Right renal pelvis (tissue), 4 donors: ENCODE results near the gene LCAT. TPM values are rescaled to one million over a fixed set of nuclear protein-coding genes. Genes with fewer than 3 reads are reported as not detected.
"Not testable (repeated sequence)": the region's sequence is repeated elsewhere in the genome, so short reads cannot be mapped to it uniquely, and the experiment has no call there.

ENCODE experiments used
- DNase-seq, 4 donors: peaks; one replicate each; pipeline ENCODE4 v3.0.0-alpha.2; 2013; ENCODE audit warnings: low read depth in 4 of 4, low spot score in 3 of 4, missing footprints in 1 of 4
- polyA plus RNA-seq, 4 donors: library from polyadenylated mRNA; unstranded; fragments of 120-200 nt; gene quantifications; one replicate each; pipeline ENCODE4 v1.2.1, GENCODE V29; 2013; ENCODE audit not compliant: insufficient read length in 4 of 4

Gene LCAT
- polyA plus RNA-seq, 4 donors, result 15.8 to 21.7 (median 19.1) TPM

DNA sequence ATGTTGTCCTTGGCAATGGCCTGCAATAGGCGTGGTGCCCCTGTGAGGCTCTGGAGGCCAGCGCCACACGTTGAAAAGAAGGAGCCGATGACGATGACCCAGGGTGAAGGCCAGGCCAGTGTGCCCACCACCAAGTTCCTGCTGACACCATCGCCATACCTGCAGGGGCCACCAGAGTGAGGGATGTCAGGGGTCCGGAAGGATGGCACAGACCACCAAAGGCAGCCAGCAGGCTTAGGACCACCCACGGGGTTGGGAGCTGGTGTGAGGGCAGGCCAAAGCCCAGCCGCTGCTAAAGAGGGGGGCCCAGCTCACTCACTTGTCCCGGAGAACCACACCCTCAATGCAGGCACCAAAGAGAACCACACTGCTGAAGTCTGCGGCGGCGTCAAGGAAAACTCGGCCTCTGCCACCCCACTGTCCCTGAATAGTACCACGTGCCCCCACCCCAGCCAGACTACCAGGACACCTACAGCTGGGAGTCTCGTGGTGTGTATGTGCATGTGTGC lies 6.5 kb upstream of the LCAT start:
- DNase-seq, result no peak

- DNase-seq, result no peak
These were observed 5.7 kb upstream of the LCAT start for GRCh38 chr16:67949645-67950044.

DNA sequence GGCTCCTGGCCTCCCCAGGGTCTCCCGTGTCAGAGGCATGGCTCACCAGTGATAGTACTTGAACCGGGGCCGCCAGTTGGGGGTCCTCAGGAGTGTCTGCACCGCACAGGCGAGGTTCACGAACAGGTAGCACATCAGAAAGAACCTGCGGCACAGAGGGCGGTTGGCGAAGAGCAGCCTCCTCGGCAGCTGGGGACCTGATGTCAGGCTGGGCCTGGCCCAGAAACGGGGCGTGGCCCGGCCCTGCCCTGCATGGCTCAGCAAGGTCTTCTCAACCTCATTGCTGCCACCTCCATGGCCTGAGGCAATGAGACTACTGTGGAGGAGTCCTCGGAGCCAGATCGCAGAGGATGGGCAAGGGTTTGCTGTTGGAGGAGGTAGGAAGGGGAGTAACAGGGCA lies 4.1 kb upstream of the LCAT start:
- DNase-seq, result no peak

DNA sequence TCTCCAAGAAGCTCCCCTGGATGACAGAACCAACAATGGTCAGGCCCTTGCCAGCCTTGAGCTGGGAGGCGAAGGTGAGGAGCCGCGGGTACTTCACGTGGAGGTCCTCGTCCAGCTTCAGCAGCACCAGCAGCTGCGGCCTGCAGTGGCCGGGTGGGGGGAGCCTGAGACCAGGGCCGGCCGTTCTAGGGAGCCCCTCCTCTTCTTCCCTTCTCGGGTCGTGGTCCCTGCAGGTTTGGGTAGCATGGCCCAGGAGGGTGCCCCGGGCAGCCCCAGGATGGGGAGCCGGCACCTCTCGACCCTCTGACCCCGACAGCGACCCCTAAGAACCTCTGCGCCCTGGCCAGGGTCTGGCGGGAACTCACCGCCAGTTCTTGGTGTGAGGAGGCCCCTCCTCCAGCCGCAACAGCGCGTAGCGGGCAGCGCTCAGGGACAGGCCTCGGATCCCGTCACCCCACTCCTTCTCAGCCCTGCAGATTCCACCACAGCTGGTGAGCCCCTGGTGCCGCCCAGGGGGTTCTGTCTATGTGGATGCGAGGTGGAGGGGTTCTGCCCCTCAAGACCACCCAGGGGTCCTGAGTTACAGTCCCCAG lies 3.1 kb upstream of the LCAT start:
- DNase-seq, result no peak

DNA sequence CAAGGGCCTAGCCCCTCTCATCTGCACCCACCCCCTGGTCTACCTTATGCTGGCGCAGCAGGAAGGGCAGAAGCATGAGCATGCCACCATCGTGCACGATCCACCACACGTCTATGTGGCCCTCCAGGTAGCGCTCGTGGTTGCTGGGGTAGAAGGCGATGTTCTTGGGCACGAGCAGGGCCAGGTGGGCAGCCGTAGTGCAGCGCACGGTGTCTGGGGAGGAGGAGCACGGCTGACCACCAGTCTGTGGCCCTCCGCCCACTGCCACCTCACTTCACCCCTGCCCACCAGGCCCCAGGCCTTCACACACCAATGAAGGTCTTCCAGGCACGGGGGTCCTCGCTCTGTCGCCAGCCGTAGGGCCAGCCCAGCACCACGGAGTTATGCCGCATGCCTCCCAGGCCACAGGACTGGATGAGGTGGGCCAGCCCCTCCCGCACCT lies 2.2 kb upstream of the LCAT start:
- no peak for DNase-seq

DNA sequence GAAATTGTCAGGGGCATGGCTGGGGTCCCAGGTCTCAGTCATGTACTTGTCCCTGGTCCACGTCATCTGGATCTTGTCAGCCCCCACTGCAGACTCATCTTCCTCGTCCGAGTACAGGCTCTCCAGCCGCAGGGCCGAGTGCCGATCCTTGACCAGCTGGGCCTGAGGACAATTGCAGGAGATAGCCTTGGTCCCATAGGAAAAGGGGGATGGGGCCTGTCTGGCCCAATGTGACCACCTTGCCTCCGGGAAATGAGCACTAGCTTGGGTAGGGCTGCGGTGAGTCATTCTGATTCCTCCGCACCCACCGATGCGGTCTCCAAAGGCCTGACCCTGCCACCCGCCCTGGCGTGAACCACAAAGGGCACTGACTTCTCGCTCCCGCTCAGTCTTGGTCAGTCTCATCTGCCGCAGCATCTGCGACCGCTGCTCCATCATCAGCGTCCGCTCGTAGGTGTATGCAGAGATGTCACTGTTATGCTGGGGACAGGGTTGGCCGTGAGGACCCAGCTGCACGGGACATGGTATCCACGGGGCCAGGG lies 1.5 kb upstream of the LCAT start:
- no peak for DNase-seq

GRCh38 chr16:67944690-67945391 lies 921 bp upstream of the LCAT start:
- no peak for DNase-seq

DNA sequence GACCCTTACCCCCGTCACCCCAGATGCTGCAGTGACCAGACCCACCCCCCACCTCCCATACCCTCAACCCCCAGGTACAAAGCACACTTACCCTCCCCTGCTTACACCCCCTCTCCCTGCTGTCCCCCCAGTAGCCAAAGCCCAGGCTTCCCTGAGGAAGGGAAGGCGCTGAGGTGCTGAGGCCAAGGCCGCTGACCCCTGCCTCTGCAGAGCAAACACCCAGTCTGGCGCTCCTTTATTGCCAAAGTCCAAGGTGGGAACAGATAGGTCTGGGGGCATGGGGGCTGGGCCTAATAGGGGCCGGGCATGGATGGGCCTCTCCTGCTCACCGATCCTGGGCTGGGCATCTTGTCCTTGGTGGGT lies 683 bp downstream of the LCAT start:
- no peak for DNase-seq

GRCh38 chr16:67942510-67943255 lies 1.2 kb downstream of the LCAT start:
- no peak for DNase-seq

DNA sequence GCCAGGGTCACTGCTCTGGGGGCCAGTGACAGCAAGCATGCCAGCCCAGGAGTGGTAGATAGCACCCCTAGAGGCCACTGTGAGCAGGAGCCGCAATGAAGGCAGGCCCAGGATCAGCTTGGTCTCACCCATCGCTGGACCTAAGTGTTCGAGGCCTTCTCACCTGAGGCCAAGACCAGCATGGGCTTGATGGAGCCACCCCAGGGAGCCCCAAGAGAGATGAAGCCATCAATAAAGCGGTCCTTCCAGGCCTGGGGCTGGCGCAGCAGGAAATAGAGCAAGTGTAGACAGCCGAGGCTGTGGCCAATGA lies 1.8 kb downstream of the LCAT start:
- DNase-seq, result no peak

GRCh38 chr16:67941469-67942199 lies 2.3 kb downstream of the LCAT start:
- DNase-seq, result no peak

GRCh38 chr16:67940446-67941089 lies 3.4 kb downstream of the LCAT start:
- no peak for DNase-seq

DNA sequence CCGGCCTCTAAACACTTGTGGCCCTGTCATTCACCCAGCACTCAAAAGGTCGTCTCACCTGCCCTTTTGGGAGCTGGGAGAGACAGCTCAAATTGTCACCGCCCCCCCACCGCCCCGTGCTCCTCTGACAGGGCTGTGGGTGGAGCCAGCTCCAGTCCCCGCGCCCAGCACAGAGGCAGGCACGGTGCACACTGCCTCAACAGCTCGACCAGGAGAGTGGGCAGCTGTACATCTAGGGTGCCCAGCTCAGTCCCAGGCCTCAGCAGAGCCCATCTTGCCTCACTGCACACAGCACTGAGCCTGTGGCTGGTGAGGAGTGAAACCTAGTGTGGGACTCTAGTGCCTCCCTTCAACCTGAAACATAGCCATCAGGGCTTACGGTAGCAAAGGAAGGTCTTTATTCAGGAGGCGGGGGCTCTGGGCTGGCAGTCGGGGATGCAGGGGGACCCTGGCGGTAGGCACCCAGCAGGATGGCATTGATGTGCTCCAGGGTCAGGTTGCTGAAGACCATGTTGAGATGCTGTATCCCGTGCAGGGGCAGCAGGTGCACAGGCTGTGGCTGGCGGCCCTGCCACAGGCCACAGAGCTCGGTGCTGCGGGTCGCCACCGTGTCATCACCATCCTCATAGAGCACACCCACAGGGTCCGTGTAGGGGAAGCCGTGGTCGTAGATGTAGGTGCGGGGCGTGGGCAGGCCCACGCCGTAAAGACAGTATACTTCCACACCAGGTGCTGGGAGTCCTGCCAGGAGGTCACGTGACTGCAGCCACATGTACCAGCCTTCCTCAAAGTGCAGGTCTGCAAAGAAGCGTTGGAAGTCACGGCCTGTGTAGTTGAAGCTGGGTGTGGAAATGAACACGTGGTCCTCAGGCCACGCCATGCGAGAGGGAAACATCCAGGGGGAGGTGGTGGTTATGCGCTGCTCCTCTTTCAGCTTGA lies 4.1 kb downstream of the LCAT start:
- no peak for DNase-seq

GRCh38 chr16:67937713-67938112 lies 6.2 kb downstream of the LCAT start:
- not testable (repeated sequence) for DNase-seq

DNA sequence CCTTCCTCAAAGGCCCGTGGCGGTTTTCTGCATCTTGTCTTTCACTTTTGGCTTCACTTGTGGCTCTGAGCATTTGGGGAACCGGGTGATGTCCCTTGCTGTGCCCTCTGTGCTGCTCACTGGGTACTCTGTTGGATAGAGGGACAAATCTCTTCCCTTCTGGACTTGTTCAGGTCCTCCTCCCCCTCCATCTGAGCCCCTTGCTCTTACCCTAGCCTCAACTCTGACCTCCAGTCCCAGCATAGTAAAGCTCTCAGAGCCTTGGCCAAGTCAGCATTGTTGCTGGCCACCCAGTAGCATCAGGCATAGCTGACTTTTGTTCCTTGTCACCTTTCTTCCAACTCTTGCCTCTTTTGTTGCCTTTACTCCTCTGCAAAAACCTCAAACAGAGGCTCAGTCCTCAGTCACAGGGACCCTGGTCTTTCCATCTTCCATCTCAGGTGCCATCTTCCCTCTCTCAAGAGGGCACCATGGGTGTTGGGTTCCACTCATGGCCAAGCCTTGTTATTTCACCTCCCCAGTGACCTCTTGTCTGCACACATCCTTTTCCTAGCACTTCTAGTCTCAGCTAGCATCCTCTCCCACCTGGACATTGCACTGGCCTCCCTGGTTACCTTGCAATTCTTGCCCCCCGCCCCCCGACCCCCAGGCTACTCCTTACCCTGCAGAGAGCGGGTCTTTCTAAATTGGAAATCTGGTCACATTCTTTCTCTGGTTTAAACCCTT lies 6.9 kb downstream of the LCAT start:
- DNase-seq, result peak in 1 of 4 donors; percentile 28

DNA sequence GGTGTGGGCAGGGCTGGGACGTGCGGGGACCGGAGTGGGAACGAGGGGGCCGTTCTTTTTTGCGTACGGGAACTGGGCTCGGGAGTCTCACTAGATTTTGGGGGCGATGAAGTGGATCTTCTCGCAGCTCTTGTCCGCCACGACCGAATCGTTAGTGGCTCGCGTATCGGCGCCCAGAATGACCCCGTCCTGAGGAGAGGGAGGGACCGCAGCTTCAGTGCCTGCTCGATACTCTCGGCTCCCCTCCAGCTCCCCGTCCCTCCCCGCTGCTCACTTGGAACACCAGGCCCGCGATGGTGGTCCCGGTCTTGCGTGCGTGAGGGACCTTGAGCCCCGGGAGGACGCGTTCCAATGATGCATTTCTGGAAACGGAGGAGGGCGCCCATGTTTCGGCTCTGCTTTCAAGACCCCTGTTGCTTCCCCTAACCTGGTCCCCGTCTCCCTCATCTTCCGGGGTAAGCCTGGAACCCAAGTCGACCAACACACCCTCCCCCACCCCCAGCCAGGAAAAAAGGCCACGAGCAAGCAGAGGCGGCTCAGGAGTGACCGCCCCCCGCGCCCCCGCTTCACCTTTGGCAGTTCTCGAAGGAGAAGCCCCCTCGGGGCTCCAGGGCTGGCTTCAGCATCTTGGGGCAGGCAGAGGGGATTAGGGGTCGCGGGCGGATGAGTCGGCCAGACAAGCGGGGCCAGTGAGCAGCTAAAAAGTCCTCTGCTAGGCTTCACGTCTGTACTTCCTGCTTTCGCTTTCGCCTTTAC lies 7.6 kb downstream of the LCAT start, which contains the start of gene PSMB10:
TSS of gene PSMB10 (minus strand) at position 727 of the 756 bp plus-strand sequence. CDS start at position 626, 101 bp downstream.
- DNase-seq, result peak in 3 of 4 donors; percentile 17 to 29 (median 27)

DNA sequence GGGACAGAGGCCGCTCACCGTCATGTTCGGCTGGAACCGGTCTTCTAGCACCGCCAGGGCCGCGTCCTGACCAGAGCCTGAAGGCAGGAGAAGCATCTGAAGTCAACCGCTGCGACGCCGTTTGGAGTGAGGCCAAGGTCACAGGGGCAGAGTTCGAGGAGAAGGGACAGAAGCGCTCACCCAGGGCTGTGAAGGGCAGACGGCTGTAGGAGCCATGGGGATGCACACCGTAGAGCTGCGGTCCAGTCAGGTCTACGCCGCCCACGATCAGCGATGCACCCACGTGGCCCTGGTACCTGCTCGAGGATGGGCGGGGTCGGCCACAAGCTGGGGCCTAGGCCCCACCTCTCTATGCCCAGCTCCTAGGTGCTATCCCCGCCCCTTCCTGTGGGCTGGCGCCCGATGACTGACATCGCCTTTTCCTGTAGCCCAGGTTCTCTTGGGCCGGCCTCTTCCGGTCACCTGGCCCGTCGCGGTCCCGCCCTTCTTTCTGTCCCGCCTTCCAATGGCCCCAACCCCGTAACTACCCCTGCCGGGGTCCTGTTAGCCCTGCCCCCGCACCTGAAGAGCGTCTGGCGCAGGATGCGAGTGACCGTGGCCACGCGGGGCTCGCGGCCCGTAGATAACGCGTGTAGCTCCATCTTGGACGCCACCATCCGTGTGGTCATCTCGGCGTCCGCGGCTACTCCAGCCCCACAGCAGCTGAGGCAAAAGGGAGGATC lies 8.4 kb downstream of the LCAT start:
- peak; percentile 85 to 94 (median 90) for DNase-seq
